SK-N-SH treated with all-trans-retinoic acid at 6 μM for 48 hours (cell line): ENCODE measurements around the gene INPP4B.

ENCODE experiments used
- ATAC-seq: fragments of 200-7000 bp; cut with Tn5 transposase; 3 replicates; pipeline ENCODE4 v1.9.1; 2020; ENCODE audit warnings: mild to moderate bottlenecking, moderate library complexity
- ARNTL ChIP-seq: fragments of 450-650 bp; formaldehyde crosslinking; IDR thresholded peaks from 2 replicates; pipeline ENCODE4 v1.5.0; 2020; ENCODE audit warnings: low read depth, mild to moderate bottlenecking, moderate library complexity, borderline replicate concordance
- BACH2 ChIP-seq: fragments of 250-450 bp; sonication (Bioruptor Pico); IDR thresholded peaks from 2 replicates; pipeline ENCODE4 v1.9.0; 2021; ENCODE audit warnings: mild to moderate bottlenecking, borderline replicate concordance
- CSDC2 ChIP-seq: fragments of 250-450 bp; sonication (Bioruptor Pico); IDR thresholded peaks from 2 replicates; pipeline ENCODE4 v1.5.0; 2020; ENCODE audit warnings: mild to moderate bottlenecking, moderate library complexity
- CSRNP3 ChIP-seq: fragments of 250-450 bp; sonication (Bioruptor Pico); IDR thresholded peaks from 2 replicates; pipeline ENCODE4 v1.5.1; 2021; ENCODE audit warnings: mild to moderate bottlenecking, moderate library complexity
- ESRRG ChIP-seq: fragments of 250-450 bp; sonication (Bioruptor Pico); IDR thresholded peaks from 2 replicates; pipeline ENCODE4 v1.6.1; 2021; ENCODE audit warnings: mild to moderate bottlenecking
- ISL1 ChIP-seq: fragments of 250-450 bp; sonication (Bioruptor Pico); IDR thresholded peaks from 2 replicates; pipeline ENCODE4 v2.1.2; 2022; ENCODE audit warnings: mild to moderate bottlenecking, moderate library complexity
- OSR1 ChIP-seq: fragments of 250-450 bp; sonication (Bioruptor Pico); IDR thresholded peaks from 2 replicates; pipeline ENCODE4 v1.8.0; 2022; ENCODE audit warnings: moderate library complexity, mild to moderate bottlenecking, inconsistent platforms
- POU6F1 ChIP-seq: fragments of 250-450 bp; sonication (Bioruptor Pico); IDR thresholded peaks from 2 replicates; pipeline ENCODE4 v1.8.0; 2021; ENCODE audit warnings: low read depth, mild to moderate bottlenecking, moderate library complexity, borderline replicate concordance
- PPARA ChIP-seq: fragments of 250-450 bp; sonication (Bioruptor Pico); IDR thresholded peaks from 2 replicates; pipeline ENCODE4 v1.5.0; 2020; ENCODE audit warnings: mild to moderate bottlenecking, borderline replicate concordance
- RARB ChIP-seq: fragments of 250-450 bp; sonication (Bioruptor Pico); IDR thresholded peaks from 2 replicates; pipeline ENCODE4 v1.8.0; 2021; ENCODE audit warnings: mild to moderate bottlenecking, moderate library complexity
- SNAI2 ChIP-seq: fragments of 250-450 bp; sonication (Bioruptor Pico); IDR thresholded peaks from 2 replicates; pipeline ENCODE4 v1.5.0; 2020; ENCODE audit warnings: mild to moderate bottlenecking, moderate library complexity
- TCF4 ChIP-seq: fragments of 250-450 bp; sonication (Bioruptor Pico); IDR thresholded peaks from 2 replicates; pipeline ENCODE4 v1.8.0; 2021; ENCODE audit warnings: mild to moderate bottlenecking, moderate library complexity, borderline replicate concordance
- TOX ChIP-seq: fragments of 250-450 bp; sonication (Bioruptor Pico); IDR thresholded peaks from 2 replicates; pipeline ENCODE4 v1.8.0; 2021; ENCODE audit warnings: mild to moderate bottlenecking, moderate library complexity, borderline replicate concordance
- ZC3H10 ChIP-seq: fragments of 250-450 bp; sonication (Bioruptor Pico); IDR thresholded peaks from 2 replicates; pipeline ENCODE4 v1.5.1; 2021; ENCODE audit warnings: mild to moderate bottlenecking, moderate library complexity
- ZFP3 ChIP-seq: fragments of 250-450 bp; sonication (Bioruptor Pico); IDR thresholded peaks from 2 replicates; pipeline ENCODE4 v1.5.0; 2020; ENCODE audit warnings: mild to moderate bottlenecking, moderate library complexity
- ZFP30 ChIP-seq: fragments of 450-650 bp; formaldehyde crosslinking; IDR thresholded peaks from 2 replicates; pipeline ENCODE4 v1.5.0; 2022; ENCODE audit warnings: mild to moderate bottlenecking, moderate library complexity
- ZNF565 ChIP-seq: fragments of 450-650 bp; formaldehyde crosslinking; conservative IDR thresholded peaks from 2 replicates; pipeline ENCODE4 v1.5.0; 2020; ENCODE audit warnings: low read depth, mild to moderate bottlenecking, moderate library complexity
- ZNF70 ChIP-seq: fragments of 450-650 bp; formaldehyde crosslinking; IDR thresholded peaks from 2 replicates; pipeline ENCODE4 v1.5.0; 2020; ENCODE audit warnings: mild to moderate bottlenecking, moderate library complexity
- ZNF8 ChIP-seq: fragments of 450-650 bp; formaldehyde crosslinking; IDR thresholded peaks from 2 replicates; pipeline ENCODE4 v1.5.0; 2020; ENCODE audit warnings: mild to moderate bottlenecking, moderate library complexity
- TF ChIP-seq, protein P1 (sequence below): fragments of 250-450 bp; sonication (Bioruptor Pico); IDR thresholded peaks from 2 replicates; pipeline ENCODE4 v1.8.0; 2020; ENCODE audit warnings: mild to moderate bottlenecking, moderate library complexity, borderline replicate concordance
- TF ChIP-seq, protein P2 (sequence below): fragments of 250-450 bp; sonication (Bioruptor Pico); IDR thresholded peaks from 2 replicates; pipeline ENCODE4 v1.5.1; 2020; ENCODE audit warnings: low read depth, mild to moderate bottlenecking, moderate library complexity

The INPP4B gene

GRCh38 chr4:142581881-142582280 lies 264.2 kb downstream of the INPP4B start:
- ATAC-seq: no peak
- TF ChIP-seq CSDC2 (no peak), TCF4 (CRISPR knock-in tag) (no peak), ZNF8 (no peak), OSR1 (no peak), POU6F1 (no peak)
- TF ChIP-seq, protein P1, sequence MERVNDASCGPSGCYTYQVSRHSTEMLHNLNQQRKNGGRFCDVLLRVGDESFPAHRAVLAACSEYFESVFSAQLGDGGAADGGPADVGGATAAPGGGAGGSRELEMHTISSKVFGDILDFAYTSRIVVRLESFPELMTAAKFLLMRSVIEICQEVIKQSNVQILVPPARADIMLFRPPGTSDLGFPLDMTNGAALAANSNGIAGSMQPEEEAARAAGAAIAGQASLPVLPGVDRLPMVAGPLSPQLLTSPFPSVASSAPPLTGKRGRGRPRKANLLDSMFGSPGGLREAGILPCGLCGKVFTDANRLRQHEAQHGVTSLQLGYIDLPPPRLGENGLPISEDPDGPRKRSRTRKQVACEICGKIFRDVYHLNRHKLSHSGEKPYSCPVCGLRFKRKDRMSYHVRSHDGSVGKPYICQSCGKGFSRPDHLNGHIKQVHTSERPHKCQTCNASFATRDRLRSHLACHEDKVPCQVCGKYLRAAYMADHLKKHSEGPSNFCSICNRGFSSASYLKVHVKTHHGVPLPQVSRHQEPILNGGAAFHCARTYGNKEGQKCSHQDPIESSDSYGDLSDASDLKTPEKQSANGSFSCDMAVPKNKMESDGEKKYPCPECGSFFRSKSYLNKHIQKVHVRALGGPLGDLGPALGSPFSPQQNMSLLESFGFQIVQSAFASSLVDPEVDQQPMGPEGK: no peak
- TF ChIP-seq, all 23 proteins: peak for 0

DNA sequence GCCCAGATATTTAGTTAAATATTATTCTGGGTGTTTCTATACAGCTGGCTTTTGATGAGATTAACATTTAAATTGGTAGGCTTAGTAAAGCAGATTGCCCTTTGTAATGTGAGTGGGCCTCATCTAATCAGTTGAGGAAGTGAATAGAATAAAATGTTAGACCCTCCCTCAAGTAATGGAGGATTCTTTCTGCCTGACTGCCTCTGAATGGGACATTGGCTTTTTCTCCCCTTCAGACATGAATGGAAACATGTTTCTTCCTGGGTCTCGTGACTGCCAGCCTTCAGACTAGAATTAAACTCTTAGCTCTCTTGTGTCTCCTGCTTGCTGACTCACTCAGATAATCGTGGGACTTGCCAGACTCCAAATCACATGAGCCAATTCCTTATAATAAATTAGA lies 266.7 kb downstream of the INPP4B start:
- no peak for TF ChIP-seq POU6F1
- TF ChIP-seq, protein P1: no peak
- no peak for ATAC-seq

GRCh38 chr4:142574306-142574705 lies 271.8 kb downstream of the INPP4B start:
- no peak for TF ChIP-seq ZFP3
- TF ChIP-seq ESRRG (CRISPR knock-in tag): no peak
- TF ChIP-seq, protein P1: no peak
- no peak for TF ChIP-seq CSRNP3
- no peak for TF ChIP-seq ZFP30
- TF ChIP-seq ARNTL (CRISPR knock-in tag): no peak
- no peak for ATAC-seq

DNA sequence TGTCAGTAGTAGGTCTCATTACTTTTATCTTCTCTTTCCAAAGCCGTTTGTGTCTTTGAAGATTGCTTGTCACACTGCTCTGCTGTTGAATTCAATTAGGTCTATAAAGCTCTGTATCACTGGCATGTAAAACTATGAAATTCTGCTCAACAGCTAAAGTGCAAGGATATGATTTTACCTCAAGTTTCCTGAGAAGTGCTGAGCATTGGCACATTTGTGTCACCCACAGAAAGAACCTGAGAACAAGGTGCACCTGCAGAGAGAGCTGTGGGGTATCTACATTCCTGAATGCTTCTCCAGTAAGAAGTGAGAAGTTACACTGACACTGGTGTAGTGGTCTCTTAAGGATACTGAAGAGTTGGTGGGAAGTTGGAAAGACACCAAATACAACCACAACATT lies 274.0 kb downstream of the INPP4B start:
- TF ChIP-seq ESRRG (CRISPR knock-in tag) (no peak), ZNF565 (no peak), TOX (CRISPR knock-in tag) (no peak)
- TF ChIP-seq, all 23 proteins: peak for 0
- ATAC-seq: no peak

DNA sequence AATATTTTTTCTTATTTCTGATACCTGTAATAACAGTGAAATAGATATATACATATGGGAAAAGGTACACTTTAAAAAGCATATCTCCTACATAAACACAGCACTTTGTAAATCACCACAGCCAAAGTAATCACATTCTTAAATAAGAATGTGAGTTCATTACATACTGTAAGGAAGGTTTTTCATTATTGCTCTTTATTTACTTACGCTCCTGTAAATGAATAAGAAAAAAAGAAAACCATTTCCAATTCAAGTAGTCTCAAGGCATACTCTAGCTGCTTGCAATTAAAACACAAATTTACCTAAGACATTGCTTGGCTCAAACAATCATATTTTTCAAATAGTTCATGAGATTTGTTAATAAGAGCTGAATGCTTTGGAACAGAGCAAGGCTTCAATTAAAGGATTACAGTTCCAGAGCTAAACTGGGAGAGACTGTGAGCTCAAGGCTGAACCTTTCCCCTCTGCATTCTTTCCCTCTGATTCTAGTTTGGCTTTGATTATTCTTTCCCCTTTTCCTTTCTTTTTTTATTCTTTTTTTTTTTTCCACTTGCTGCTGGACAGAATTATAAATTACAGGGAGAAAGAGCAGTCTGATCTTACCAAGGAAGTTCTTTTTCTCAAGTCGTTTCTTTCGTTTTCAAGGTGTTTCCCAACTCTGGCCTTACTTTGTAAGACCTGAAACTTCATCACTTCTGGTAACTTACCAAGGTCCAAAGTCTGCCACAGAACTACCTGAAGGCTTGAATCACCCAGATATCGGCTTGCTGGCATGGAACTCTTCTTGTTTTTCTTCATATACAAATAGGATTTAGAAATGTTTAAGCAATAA lies 278.3 kb downstream of the INPP4B start:
- ATAC-seq: peak; percentile 69
- TF ChIP-seq ZNF8 (no peak), CSDC2 (no peak)

DNA sequence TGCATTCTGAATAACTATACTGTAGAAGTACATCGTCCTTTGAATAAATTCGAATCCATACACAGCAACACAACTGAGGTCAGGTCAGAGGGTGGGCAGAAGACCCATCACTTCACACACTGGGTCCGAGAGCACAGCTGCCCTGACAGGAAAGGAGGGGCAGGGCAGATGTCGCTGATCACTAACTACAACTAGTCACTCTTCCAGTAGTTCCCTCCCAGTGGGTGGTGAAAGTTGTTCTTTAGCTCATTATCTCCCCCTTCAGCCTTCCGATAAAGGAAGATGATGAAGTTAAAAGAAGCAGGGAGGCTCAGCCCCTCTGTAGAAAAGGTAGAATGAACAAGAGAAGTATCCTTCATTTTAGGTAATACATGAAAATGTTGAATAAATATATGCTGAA lies 278.9 kb downstream of the INPP4B start:
- no peak for ATAC-seq
- TF ChIP-seq ISL1 (CRISPR knock-in tag) (no peak), ZNF565 (no peak), ESRRG (CRISPR knock-in tag) (no peak), PPARA (no peak), CSDC2 (no peak), ZNF70 (CRISPR knock-in tag) (no peak), TOX (CRISPR knock-in tag) (no peak), ZNF8 (no peak), RARB (CRISPR knock-in tag) (no peak), ZC3H10 (CRISPR knock-in tag) (no peak), SNAI2 (CRISPR knock-in tag) (no peak), ZFP3 (no peak), ZFP30 (no peak), BACH2 (CRISPR knock-in tag) (no peak), OSR1 (no peak), ARNTL (CRISPR knock-in tag) (no peak)
- TF ChIP-seq, protein P2, sequence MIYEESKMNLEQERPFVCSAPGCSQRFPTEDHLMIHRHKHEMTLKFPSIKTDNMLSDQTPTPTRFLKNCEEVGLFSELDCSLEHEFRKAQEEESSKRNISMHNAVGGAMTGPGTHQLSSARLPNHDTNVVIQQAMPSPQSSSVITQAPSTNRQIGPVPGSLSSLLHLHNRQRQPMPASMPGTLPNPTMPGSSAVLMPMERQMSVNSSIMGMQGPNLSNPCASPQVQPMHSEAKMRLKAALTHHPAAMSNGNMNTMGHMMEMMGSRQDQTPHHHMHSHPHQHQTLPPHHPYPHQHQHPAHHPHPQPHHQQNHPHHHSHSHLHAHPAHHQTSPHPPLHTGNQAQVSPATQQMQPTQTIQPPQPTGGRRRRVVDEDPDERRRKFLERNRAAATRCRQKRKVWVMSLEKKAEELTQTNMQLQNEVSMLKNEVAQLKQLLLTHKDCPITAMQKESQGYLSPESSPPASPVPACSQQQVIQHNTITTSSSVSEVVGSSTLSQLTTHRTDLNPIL (CRISPR knock-in tag): no peak
